Fibroblast of the aortic adventitia (primary cell): Measurements from ENCODE around the gene CACNG4. TPM values are rescaled to one million over a fixed set of nuclear protein-coding genes. Genes with fewer than 3 reads are reported as not detected.

Experiments
- DNase-seq: peaks from one replicate; pipeline ENCODE4 v3.0.0-alpha.2; 2010; ENCODE audit warnings: low read depth
- H3K4me3 ChIP-seq: 2 replicates; pipeline ENCODE4 v1.5.1; 2011; ENCODE audit warnings: low read depth, mild to moderate bottlenecking, control low read depth, low read length, moderate library complexity
- total RNA-seq: library from RNA; depleted of rRNA; stranded (reverse); fragments of >200 nt; gene quantifications from 2 replicates; pipeline ENCODE4 v1.2.3, GENCODE V29; 2012; ENCODE audit warnings: low replicate concordance
- TF ChIP-seq, protein P1 (sequence below): IDR thresholded peaks from 2 replicates; pipeline ENCODE4 v1.5.1; 2011; ENCODE audit warnings: mild to moderate bottlenecking, low read length, control low read depth, inconsistent platforms; ENCODE audit not compliant: insufficient read depth

Gene CACNG4
- total RNA-seq, 1 donor, result not detected

DNA sequence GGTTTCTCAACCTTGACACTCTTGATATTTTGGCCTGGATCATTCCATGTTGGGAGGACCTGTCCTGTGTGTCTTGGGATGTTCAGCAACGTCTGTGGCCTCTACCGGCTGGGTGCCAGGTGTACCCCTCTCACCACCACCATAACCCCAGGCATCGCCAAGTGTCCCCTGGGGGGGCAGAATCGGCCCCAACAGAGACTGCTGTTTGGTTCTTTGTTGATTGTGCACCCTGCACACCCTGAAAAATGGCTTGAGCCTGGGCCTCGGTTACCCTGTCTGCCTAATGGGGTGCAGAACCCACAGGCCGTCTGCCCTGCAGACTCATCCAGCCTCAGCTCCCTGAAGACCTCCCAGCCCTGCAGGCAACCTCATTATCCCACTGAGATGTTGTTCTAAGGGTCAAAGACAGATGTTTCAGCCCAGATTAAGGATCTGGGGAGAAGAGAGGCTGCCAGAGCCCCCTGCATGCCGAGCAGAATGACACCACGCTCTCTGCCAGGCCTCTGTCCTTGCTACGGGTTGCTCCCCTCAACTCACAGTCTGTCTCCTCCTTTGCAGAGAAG lies 89.0 kb downstream of the CACNG4 start:
- DNase-seq, result no peak
- TF ChIP-seq, protein P1, sequence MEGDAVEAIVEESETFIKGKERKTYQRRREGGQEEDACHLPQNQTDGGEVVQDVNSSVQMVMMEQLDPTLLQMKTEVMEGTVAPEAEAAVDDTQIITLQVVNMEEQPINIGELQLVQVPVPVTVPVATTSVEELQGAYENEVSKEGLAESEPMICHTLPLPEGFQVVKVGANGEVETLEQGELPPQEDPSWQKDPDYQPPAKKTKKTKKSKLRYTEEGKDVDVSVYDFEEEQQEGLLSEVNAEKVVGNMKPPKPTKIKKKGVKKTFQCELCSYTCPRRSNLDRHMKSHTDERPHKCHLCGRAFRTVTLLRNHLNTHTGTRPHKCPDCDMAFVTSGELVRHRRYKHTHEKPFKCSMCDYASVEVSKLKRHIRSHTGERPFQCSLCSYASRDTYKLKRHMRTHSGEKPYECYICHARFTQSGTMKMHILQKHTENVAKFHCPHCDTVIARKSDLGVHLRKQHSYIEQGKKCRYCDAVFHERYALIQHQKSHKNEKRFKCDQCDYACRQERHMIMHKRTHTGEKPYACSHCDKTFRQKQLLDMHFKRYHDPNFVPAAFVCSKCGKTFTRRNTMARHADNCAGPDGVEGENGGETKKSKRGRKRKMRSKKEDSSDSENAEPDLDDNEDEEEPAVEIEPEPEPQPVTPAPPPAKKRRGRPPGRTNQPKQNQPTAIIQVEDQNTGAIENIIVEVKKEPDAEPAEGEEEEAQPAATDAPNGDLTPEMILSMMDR, result no peak
- no peak overlapping the region for H3K4me3 ChIP-seq

DNA sequence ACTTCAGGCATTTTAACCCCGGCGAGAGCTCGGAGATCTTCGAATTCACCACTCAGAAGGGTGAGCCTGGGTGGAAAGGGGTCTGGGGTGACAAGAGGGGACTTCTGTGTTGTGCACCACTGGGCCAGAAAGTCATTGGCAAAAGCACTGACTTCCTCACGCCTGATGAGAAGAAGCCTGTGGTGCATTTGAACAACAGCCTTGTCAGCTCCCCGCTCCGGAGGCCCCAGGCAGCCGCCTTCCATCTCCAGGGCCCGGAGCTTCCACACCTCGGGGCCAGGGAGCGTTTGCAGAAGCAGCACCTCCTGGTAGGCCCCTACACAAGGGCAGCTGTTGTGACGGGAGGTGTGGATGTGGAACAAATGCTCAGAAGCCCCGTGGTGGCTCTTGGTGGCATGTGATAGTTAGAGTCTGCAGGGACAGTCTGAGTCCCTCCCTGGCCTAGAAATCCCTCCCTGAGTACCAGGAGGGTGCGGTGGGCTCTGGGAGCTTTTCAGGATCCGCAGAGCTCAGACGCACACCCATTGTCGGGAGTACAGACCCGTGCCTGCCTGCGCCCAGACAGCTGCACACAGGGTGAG lies 89.6 kb downstream of the CACNG4 start:
- H3K4me3 ChIP-seq, result no peak overlapping the region
- TF ChIP-seq, protein P1, result no peak
- DNase-seq, result no peak

DNA sequence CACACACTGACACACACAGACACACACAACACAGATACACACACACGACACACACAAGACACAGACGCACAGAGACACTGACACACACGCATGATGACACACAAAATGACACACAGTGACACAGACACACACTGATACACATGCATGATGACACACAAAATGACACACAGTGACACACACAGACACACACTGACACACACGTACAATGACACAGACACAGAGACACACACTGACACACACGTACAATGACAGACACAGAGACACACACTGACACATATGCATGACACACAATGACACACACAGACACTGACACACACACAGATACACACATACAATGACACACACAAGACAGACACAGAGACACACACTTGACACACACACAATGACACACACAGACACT lies 90.1 kb downstream of the CACNG4 start:
- TF ChIP-seq, protein P1, result no peak
- DNase-seq, result no peak
- H3K4me3 ChIP-seq, result no peak overlapping the region

DNA sequence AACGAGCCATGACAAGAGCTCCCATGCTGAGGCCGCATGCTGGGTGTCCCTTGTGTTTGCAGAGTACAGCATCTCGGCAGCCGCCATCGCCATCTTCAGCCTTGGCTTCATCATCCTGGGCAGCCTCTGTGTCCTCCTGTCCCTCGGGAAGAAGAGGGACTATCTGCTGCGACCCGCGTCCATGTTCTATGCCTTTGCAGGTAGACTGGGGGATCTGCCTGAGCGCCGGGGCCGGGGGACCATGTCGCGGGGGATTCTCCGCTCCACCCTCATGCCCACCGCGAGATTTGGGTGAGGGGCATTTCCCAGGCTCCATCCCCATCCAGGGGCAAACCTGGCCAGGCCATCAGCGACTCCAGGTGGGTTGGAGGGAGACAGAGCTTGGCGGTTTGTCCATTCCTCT lies 90.5 kb downstream of the CACNG4 start:
- TF ChIP-seq, protein P1, result no peak
- no peak overlapping the region for H3K4me3 ChIP-seq
- DNase-seq, result no peak

DNA sequence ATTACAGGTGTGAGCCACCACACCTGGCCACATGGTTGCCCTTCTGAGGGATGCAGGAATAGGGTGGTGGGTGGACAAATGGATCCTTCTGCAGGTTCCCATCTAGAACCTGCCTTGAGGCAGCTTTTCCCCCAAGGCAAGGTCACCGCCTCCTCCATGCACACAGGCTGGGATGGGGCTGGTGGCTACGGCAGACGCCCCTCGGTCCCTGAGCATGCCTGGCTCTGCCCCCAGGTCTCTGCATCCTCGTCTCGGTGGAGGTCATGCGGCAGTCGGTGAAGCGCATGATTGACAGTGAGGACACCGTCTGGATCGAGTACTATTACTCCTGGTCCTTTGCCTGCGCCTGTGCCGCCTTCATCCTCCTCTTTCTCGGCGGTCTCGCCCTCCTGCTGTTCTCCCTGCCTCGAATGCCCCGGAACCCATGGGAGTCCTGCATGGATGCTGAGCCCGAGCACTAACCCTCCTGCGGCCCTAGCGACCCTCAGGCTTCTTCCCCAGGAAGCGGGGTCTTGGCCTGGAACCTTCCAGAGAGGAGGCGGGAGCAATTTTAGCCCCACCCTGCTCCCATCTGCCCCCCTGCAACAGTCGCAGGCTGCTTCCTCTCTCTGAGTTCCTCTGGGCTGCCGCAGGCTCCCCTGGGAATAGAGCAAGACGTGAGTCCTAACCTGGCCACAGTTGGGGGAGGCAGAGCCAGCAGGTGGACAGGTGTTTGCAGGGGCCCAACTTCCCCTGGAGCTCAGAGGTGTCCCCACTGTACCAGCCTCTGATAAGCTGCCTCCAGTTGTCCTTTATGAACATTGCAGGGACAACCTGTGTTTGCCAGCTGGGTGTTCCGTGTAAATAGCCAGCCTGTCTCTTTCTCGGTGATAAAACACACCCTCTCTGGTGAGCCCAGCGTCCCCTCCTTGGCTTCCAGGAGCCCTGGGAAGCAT lies 91.6 kb downstream of the CACNG4 start:
- DNase-seq, result no peak
- TF ChIP-seq, protein P1, result no peak
- no peak overlapping the region for H3K4me3 ChIP-seq

DNA sequence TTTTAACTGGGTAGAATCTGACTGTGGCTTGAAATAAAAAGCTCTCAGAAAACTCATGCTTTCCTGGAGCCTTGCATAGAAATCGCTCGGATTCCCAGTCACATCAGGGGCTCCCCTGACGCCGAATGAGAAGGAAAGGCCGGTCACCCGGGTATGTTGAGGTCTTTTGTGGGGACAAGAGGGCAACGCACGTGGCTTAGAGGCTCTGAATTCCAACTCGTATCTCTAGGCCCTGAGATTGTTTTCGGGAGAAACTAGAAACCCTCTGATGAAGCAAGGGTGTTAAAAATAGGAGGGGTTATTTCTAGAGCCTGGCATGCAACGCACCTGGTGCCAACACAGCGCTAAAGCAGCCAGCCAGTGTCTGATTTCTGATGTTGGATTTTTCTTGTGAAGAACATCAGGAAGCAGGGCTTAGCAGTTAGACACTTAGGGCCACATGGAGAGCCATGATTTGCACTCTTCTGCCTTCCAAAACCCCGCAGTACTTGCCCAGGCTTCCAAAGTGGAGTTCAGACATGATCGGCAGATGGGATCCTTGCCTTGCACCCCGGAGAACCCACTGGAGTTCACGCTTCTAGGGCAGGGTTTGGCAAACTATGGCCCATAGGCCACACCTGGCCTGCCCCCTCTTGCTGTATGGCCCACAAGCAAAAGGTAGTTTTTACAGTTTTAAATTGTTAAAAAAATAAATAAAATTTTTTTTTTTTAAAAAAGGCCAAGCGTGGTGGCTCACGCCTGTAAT lies 92.4 kb downstream of the CACNG4 start:
- DNase-seq, result no peak
- TF ChIP-seq, protein P1, result no peak

More for the DNA sequence above, 92.4 kb downstream of the CACNG4 start:
- H3K4me3 ChIP-seq, result no peak overlapping the region
